GM18861 (cell line): ENCODE measurements around the gene KLRC4.
"Not testable (repeated sequence)": the region's sequence is repeated elsewhere in the genome, so short reads cannot be mapped to it uniquely, and the experiment has no call there.

ENCODE experiments used
- ATAC-seq: cut with Tn5 transposase; IDR thresholded peaks from one replicate; pipeline ENCODE4 v1.9.1; 2021; ENCODE audit not compliant: unreplicated experiment

Gene KLRC4

GRCh38 chr12:10398168-10398567 is 11.4 kb downstream of the KLRC4 start:
- ATAC-seq = no peak

- no peak for ATAC-seq
Measured at GRCh38 chr12:10397296-10397695, 12.3 kb downstream of the KLRC4 start.

- not testable (repeated sequence) for ATAC-seq
Measured at GRCh38 chr12:10396176-10396575, 13.4 kb downstream of the KLRC4 start.

GRCh38 chr12:10395390-10395998 is 14.1 kb downstream of the KLRC4 start:
- peak; percentile 86 for ATAC-seq

- ATAC-seq = not testable (repeated sequence)
Measured at GRCh38 chr12:10394531-10395152, 14.9 kb downstream of the KLRC4 start.

- ATAC-seq = no peak
Measured at GRCh38 chr12:10393291-10393690, 16.3 kb downstream of the KLRC4 start.

GRCh38 chr12:10392394-10392930 is 17.1 kb downstream of the KLRC4 start:
- ATAC-seq = peak; percentile 65

- not testable (repeated sequence) for ATAC-seq
Measured at GRCh38 chr12:10390991-10391390, 18.6 kb downstream of the KLRC4 start.

GRCh38 chr12:10389904-10390303 is 19.7 kb downstream of the KLRC4 start, which contains the start of gene KLRK1:
KLRK1 (minus strand) TSS chr12:10390041; CDS start chr12:10388810, 1,231 bp downstream.
- no peak for ATAC-seq

- no peak for ATAC-seq
Measured at GRCh38 chr12:10388624-10389413, 20.7 kb downstream of the KLRC4 start.

GRCh38 chr12:10387498-10387897 is 22.1 kb downstream of the KLRC4 start:
- not testable (repeated sequence) for ATAC-seq

- ATAC-seq = no peak
Measured at GRCh38 chr12:10386857-10387256, 22.7 kb downstream of the KLRC4 start.

- no peak for ATAC-seq
Measured at GRCh38 chr12:10385166-10385613, 24.4 kb downstream of the KLRC4 start.

- ATAC-seq = no peak
Measured at GRCh38 chr12:10384191-10384590, 25.4 kb downstream of the KLRC4 start.

- no peak for ATAC-seq
Measured at GRCh38 chr12:10381928-10382628, 27.5 kb downstream of the KLRC4 start.

GRCh38 chr12:10378737-10379136 is 30.8 kb downstream of the KLRC4 start:
- ATAC-seq = not testable (repeated sequence)

- no peak for ATAC-seq
Measured at GRCh38 chr12:10374624-10375018, 34.9 kb downstream of the KLRC4 start.

GRCh38 chr12:10372559-10372958 is 37.0 kb downstream of the KLRC4 start:
- ATAC-seq = no peak

- not testable (repeated sequence) for ATAC-seq
Measured at GRCh38 chr12:10371893-10372535, 37.5 kb downstream of the KLRC4 start.
